Measurements from ENCODE around the gene CUX1.

CUX1 gene

GRCh38 chr7:102282465-102283362 lies 465.3 kb downstream of the CUX1 start:
- no peak overlapping the region for H3K27ac ChIP-seq
- peaks cover 27 to 33% of the 10 kb centered on the region in 2 experiments for H3K4me1 ChIP-seq (ENCODE audit: control insufficient read depth in 1 of 2, insufficient read depth in 1 of 2, low read depth in 1 of 2, low read length in 1 of 2)
- TF ChIP-seq CTCF (IDR thresholded peaks at IDR 0.05) = no peak
- H3K9me3 ChIP-seq = no peaks in the 10 kb centered on the region
- H3K36me3 ChIP-seq = no peaks in the 10 kb centered on the region
- H3K27me3 ChIP-seq = peaks cover 22% of the 10 kb centered on the region
- no peak overlapping the region for H3K4me3 ChIP-seq (ENCODE audit: low read depth in 1 of 2, low read length in 1 of 2)

- Histone ChIP-seq H3K27me3 (peaks cover 31% of the 10 kb centered on the region), H3K4me3 (ENCODE audit: low read depth in 1 of 2, low read length in 1 of 2) (peak overlapping the region; percentile 100), H3K4me1 (ENCODE audit: control insufficient read depth in 1 of 2, insufficient read depth in 1 of 2, low read depth in 1 of 2, low read length in 1 of 2) (peaks cover 31 to 36% of the 10 kb centered on the region in 2 experiments), H3K27ac (peak overlapping the region; percentile 90), H3K9me3 (no peaks in the 10 kb centered on the region), H3K36me3 (no peaks in the 10 kb centered on the region)
- TF ChIP-seq CTCF (IDR thresholded peaks at IDR 0.05) = no peak
These were observed 466.2 kb downstream of the CUX1 start for GRCh38 chr7:102283477-102284189.

DNA sequence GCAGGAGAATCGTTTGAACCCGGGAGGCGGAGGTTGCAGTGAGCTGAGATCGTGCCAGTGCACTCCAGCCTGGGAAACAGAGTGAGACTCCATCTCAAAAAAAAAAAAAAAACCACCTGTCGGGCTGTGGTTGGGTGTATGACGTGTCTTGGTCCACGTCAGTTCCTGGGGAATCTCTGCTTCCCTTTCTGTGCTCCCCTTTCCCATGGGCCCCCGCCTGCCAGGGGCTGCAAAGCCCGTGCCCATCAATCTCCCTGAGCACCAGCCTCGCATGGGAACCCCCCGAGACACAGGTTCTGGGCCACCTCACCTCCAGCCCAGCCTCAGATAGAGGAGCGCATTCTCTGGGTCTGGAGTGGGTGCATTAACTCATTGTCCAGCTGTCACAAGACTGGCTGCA lies 467.0 kb downstream of the CUX1 start:
- Histone ChIP-seq H3K27ac (peak overlapping the region; percentile 90), H3K9me3 (no peaks in the 10 kb centered on the region), H3K27me3 (peaks cover 39% of the 10 kb centered on the region), H3K36me3 (no peaks in the 10 kb centered on the region), H3K4me3 (ENCODE audit: low read depth in 1 of 2, low read length in 1 of 2) (peak overlapping the region; percentile 100), H3K4me1 (ENCODE audit: control insufficient read depth in 1 of 2, insufficient read depth in 1 of 2, low read depth in 1 of 2, low read length in 1 of 2) (peaks cover 31 to 36% of the 10 kb centered on the region in 2 experiments)
- no peak for TF ChIP-seq CTCF (IDR thresholded peaks at IDR 0.05)

DNA sequence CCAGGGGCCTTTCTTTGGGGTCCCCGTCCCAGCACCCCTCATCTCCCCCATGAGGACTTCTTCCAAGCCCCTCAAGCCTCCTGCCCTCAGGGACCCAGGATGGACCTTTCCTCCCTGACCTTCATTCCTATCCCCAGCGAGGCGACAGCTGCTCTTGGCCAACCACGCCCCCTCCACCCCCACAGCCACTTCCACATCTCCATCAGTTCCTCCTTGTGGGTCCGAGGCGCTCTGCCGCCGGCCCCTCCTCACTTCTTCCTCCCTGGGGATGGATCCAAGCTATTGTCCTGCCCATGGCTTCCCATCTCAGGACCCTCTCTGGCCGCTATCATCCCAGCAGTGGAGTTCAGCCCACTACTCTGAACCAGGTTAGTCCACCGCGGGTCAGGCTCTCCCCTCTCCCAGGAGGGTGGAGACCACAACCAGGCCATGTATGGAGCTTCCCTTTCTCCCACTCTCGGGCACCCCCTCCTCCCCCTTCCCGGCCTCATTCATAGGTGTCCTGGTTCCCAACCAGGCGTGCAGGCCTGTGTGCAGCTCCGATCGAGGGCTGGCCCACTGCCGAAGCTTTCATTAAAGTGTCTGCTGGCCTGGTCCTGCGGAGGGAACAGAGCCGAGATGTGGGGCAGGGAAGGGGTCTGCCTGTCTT lies 467.6 kb downstream of the CUX1 start:
- peaks cover 31 to 36% of the 10 kb centered on the region in 2 experiments for H3K4me1 ChIP-seq (ENCODE audit: control insufficient read depth in 1 of 2, insufficient read depth in 1 of 2, low read depth in 1 of 2, low read length in 1 of 2)
- peak overlapping the region; percentile 90 for H3K27ac ChIP-seq
- TF ChIP-seq CTCF (IDR thresholded peaks at IDR 0.05) = peak; percentile 20
- H3K36me3 ChIP-seq = no peaks in the 10 kb centered on the region
- no peaks in the 10 kb centered on the region for H3K9me3 ChIP-seq
- H3K27me3 ChIP-seq = peaks cover 44% of the 10 kb centered on the region
- H3K4me3 ChIP-seq (ENCODE audit: low read depth in 1 of 2, low read length in 1 of 2) = peak overlapping the region; percentile 100

DNA sequence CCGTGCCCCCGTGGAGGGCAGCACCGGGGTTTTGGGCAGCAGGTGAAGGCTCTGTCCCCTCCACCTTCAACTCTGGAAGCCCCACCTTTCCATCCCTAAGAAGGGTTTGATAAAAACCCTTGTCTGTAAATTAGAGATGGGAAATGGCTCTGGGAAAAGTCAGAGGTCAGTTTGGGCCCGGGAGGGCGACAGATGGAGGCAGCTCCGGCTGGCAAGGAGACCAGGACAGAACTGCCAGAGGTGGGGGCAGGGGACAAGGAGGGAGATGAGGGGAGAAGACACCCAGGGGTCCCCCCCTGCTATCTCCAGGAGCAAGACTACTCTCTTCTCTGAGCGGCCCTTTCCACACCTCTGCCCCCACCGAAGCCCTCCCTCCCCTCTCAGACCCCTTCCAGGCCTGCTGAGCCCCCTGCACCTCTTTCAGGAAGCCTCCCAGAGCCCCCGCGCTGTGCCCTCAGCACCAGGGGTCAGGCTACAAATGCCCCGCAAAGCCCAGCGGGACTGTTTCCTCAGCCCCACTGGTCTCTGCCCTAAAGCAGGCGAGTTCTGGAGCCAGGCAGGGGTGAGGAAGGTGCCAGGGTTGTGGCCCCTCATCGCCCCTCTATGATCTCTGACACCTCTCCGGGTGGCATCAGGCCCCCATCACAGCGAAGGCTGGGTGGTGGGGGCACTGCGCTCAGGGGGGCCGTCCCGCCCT lies 468.3 kb downstream of the CUX1 start:
- Histone ChIP-seq H3K36me3 (no peaks in the 10 kb centered on the region), H3K27ac (peak overlapping the region; percentile 90), H3K4me3 (ENCODE audit: low read depth in 1 of 2, low read length in 1 of 2) (peak overlapping the region; percentile 100), H3K27me3 (peaks cover 48% of the 10 kb centered on the region), H3K4me1 (ENCODE audit: control insufficient read depth in 1 of 2, insufficient read depth in 1 of 2, low read depth in 1 of 2, low read length in 1 of 2) (peaks cover 31 to 36% of the 10 kb centered on the region in 2 experiments), H3K9me3 (no peaks in the 10 kb centered on the region)
- TF ChIP-seq CTCF (IDR thresholded peaks at IDR 0.05) = no peak

Data from neutrophil (primary cell).